Calu3 (cell line): ENCODE measurements around the gene SNRPB2. TPM values are rescaled to one million over a fixed set of nuclear protein-coding genes. Genes with fewer than 3 reads are reported as not detected.

Experiments
- BruUV-seq: library from RNA; stranded (reverse); fragments of 400-500 nt; replicated peaks from 2 replicates; lab custom pipeline; 2021; lab: Mats Ljungman, UMichigan
- CTCF ChIA-PET: fragments of 300-600 bp; sonication (Branson Sonifier 250); formaldehyde crosslinking; loops from one replicate; lab custom pipeline; 2022; ENCODE audit warnings: antibody characterized with exemption; lab: Charles Lee
- DNase-seq: peaks from one replicate; pipeline ENCODE4 v3.0.0; 2022
- H3K27ac Mint-ChIP-seq: one replicate; pipeline ENCODE4 v1.8.0; 2022; ENCODE audit warnings: mixed read lengths; ENCODE audit not compliant: unreplicated experiment
- H3K27me3 Mint-ChIP-seq: one replicate; pipeline ENCODE4 v1.8.0; 2022; ENCODE audit warnings: mixed read lengths; ENCODE audit not compliant: unreplicated experiment
- H3K36me3 Mint-ChIP-seq: one replicate; pipeline ENCODE4 v1.8.0; 2022; ENCODE audit warnings: mild to moderate bottlenecking, moderate library complexity, mixed read lengths; ENCODE audit not compliant: insufficient read depth, unreplicated experiment
- H3K4me1 Mint-ChIP-seq: one replicate; pipeline ENCODE4 v1.8.0; 2022; ENCODE audit warnings: mild to moderate bottlenecking, low read depth, mixed read lengths; ENCODE audit not compliant: unreplicated experiment
- H3K4me3 Mint-ChIP-seq: one replicate; pipeline ENCODE4 v1.8.0; 2022; ENCODE audit warnings: mild to moderate bottlenecking, low read depth, moderate library complexity, mixed read lengths; ENCODE audit not compliant: unreplicated experiment
- H3K9me3 Mint-ChIP-seq: one replicate; pipeline ENCODE4 v1.8.0; 2022; ENCODE audit warnings: low read depth, mixed read lengths; ENCODE audit not compliant: unreplicated experiment
- intact Hi-C: fragments of 100-400 bp; cut with micrococcal nuclease; formaldehyde crosslinking; loops from one replicate; pipeline ENCODE4 v1.10.0; 2022; ENCODE audit not compliant: unreplicated experiment
- total RNA-seq: library from RNA; stranded (reverse); gene quantifications from 2 replicates; pipeline ENCODE4 v1.2.3, GENCODE V29; 2022
- TF ChIP-seq, protein P1 (sequence below): fragments of 200-600 bp; IDR thresholded peaks from one replicate; pipeline ENCODE4 v1.8.0; 2022; ENCODE audit warnings: antibody characterized with exemption; ENCODE audit not compliant: unreplicated experiment

The SNRPB2 gene
- total RNA-seq, 1 experiment from 2014 or later, result 23.1 TPM

DNA sequence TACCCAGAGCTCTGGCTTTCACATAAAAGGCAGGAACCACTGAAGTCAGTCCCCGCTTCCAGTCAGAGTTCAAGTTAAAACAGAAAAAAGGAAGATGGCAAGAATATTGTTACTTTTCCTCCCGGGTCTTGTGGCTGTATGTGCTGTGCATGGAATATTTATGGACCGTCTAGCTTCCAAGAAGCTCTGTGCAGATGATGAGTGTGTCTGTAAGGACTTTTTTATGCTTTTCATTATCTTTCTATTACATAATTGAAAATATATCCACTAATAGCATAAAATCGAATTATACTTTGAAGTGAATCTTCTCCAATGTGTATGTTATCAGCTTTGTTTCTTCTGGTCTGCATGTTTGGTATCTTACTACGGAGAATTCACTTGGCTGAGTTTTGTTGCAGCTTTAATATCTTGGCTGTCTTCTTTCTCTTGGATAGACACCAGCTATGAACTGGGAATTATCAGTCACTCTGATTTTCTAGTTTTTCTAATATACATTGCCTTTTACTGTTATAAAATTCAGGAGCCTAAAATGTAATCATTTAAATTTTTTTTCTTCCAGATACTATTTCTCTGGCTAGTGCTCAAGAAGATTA lies 18.6 kb downstream of the SNRPB2 start, which contains the start of gene OTOR:
Gene OTOR, plus strand, starts transcription at position 51 of the 593 bp plus-strand sequence. Its CDS starts 44 bp downstream, at position 95.
- Mint-ChIP-seq H3K36me3 (no peaks in the 10 kb centered on the region), H3K27ac (no peak within 1 kb of the TSS), H3K27me3 (no peaks in the 10 kb centered on the region), H3K4me1 (no peaks in the 10 kb centered on the region), H3K4me3 (no peak within 1 kb of the TSS), H3K9me3 (no peaks in the 10 kb centered on the region)
- no TSS peak for BruUV-seq
- TF ChIP-seq, protein P1, sequence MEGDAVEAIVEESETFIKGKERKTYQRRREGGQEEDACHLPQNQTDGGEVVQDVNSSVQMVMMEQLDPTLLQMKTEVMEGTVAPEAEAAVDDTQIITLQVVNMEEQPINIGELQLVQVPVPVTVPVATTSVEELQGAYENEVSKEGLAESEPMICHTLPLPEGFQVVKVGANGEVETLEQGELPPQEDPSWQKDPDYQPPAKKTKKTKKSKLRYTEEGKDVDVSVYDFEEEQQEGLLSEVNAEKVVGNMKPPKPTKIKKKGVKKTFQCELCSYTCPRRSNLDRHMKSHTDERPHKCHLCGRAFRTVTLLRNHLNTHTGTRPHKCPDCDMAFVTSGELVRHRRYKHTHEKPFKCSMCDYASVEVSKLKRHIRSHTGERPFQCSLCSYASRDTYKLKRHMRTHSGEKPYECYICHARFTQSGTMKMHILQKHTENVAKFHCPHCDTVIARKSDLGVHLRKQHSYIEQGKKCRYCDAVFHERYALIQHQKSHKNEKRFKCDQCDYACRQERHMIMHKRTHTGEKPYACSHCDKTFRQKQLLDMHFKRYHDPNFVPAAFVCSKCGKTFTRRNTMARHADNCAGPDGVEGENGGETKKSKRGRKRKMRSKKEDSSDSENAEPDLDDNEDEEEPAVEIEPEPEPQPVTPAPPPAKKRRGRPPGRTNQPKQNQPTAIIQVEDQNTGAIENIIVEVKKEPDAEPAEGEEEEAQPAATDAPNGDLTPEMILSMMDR, result no peak
- CTCF ChIA-PET, result no interaction called here
- intact Hi-C loops, result no loop called here
- no peak for DNase-seq

DNA sequence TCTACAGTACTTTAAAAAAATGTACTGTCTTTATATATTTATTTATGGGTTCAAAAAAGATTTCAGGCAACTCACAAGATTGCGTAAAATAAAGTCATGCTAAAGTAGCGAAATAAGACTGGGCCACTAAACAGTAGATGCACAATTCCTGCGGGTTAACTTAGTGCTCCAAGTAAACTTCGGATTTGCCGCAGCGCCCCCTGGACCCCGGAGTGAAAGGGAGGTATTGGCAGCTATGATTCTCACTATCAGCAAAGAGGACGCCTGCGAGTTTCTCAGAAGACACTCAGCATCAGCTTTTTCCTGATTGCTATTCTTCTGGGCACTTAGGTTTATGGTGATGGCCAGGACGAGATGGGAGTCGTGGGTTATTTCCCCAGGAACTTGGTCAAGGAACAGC lies 19.7 kb downstream of the SNRPB2 start:
- Mint-ChIP-seq H3K27ac (no peak overlapping the region), H3K27me3 (no peaks in the 10 kb centered on the region), H3K4me3 (no peak overlapping the region), H3K4me1 (no peaks in the 10 kb centered on the region), H3K9me3 (no peaks in the 10 kb centered on the region), H3K36me3 (no peaks in the 10 kb centered on the region)
- DNase-seq, result no peak
- CTCF ChIA-PET, result no interaction called here
- intact Hi-C loops, result no loop called here
- TF ChIP-seq, protein P1, result no peak
- BruUV-seq, result no TSS peak

DNA sequence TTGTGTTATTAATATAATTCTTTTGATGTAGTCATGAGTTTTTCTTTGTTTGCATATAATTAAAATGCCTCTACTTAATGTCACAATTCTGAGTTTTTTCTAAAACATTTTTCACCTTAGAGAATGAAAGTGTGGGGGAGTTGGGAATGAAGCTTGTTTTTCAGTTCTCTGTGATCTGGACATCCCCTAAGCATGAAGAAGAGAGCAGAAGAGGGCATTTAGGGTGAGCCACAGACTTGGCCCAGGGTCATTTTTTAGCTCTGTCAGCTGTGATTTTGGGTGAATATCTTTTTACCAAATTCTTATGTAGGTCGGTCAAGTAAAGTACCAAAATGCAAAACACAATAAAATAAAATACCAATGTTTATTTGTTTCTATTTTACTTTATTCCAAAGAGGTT lies 22.3 kb downstream of the SNRPB2 start:
- H3K4me1 Mint-ChIP-seq, result no peaks in the 10 kb centered on the region
- no peaks in the 10 kb centered on the region for H3K27me3 Mint-ChIP-seq
- no peak for DNase-seq
- CTCF ChIA-PET, result no interaction called here
- no peak overlapping the region for H3K27ac Mint-ChIP-seq
- intact Hi-C loops, result no loop called here
- TF ChIP-seq, protein P1, result no peak
- H3K4me3 Mint-ChIP-seq, result no peak overlapping the region
- H3K9me3 Mint-ChIP-seq, result no peaks in the 10 kb centered on the region
- H3K36me3 Mint-ChIP-seq, result no peaks in the 10 kb centered on the region
- BruUV-seq, result no TSS peak

DNA sequence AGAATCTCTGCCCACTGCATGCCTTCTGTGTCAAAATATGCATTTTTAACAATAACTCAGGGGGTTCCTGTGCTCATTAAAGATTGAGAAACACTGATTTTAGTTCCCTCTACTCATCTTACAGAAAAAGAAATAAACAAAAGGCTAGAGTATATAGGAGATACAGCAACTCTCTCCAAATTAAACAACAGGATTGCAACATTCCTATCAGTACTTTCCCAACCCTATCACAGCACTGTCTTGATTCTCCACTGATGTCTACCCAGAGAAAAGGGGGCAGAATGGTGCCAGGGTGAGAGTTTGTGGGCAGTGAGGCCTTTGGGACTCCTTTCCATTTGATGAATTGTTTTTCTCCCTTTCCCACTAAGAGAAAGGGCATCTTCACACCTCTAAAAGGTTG lies 23.1 kb downstream of the SNRPB2 start:
- intact Hi-C loops, result no loop called here
- no TSS peak for BruUV-seq
- no peak overlapping the region for H3K27ac Mint-ChIP-seq
- no peak for DNase-seq
- H3K27me3 Mint-ChIP-seq, result no peaks in the 10 kb centered on the region
- no peaks in the 10 kb centered on the region for H3K9me3 Mint-ChIP-seq
- CTCF ChIA-PET, result no interaction called here
- H3K4me3 Mint-ChIP-seq, result no peak overlapping the region
- H3K36me3 Mint-ChIP-seq, result no peaks in the 10 kb centered on the region
- H3K4me1 Mint-ChIP-seq, result no peaks in the 10 kb centered on the region
- TF ChIP-seq, protein P1, result no peak
